ENCODE data around the gene TERT. TPM values are rescaled to one million over a fixed set of nuclear protein-coding genes. Genes with fewer than 3 reads are reported as not detected.

Gene TERT
- total and polyA plus RNA-seq, 8 donors = 0.09 to 0.35 (median 0.14) TPM

- no peak for ATAC-seq
- no peak for TF ChIP-seq CTCF (IDR thresholded peaks at IDR 0.05)
- Histone ChIP-seq H3K4me1 (no peaks in the 10 kb centered on the region), H3K27ac (no peak overlapping the region), H3K36me3 (no peaks in the 10 kb centered on the region), H3K4me3 (no peak overlapping the region), H3K9me3 (no peaks in the 10 kb centered on the region), H3K27me3 (peaks cover 0 to 57% of the 10 kb centered on the region in 2 donors)
- intact Hi-C loops (cut with DNase I) = no loop called here
- DNase-seq = peak in 1 of 4 donors; percentile 72
These were observed 88.1 kb downstream of the TERT start for GRCh38 chr5:1206521-1207412.

- Histone ChIP-seq H3K4me1 (no peaks in the 10 kb centered on the region), H3K9me3 (no peaks in the 10 kb centered on the region), H3K27me3 (peaks cover 0 to 69% of the 10 kb centered on the region in 2 donors), H3K36me3 (no peaks in the 10 kb centered on the region), H3K4me3 (no peak overlapping the region), H3K27ac (no peak overlapping the region)
- intact Hi-C loops (cut with DNase I) = no loop called here
- no peak for ATAC-seq
- no peak for TF ChIP-seq CTCF (IDR thresholded peaks at IDR 0.05)
- DNase-seq = peak in 1 of 4 donors; percentile 36
These were observed 89.3 kb downstream of the TERT start for GRCh38 chr5:1205255-1206180.

GRCh38 chr5:1204693-1205242, 90.1 kb downstream of the TERT start:
- no peak for TF ChIP-seq CTCF (IDR thresholded peaks at IDR 0.05)
- Histone ChIP-seq H3K4me3 (no peak overlapping the region), H3K4me1 (no peaks in the 10 kb centered on the region), H3K36me3 (no peaks in the 10 kb centered on the region), H3K9me3 (no peaks in the 10 kb centered on the region), H3K27ac (no peak overlapping the region), H3K27me3 (peaks cover 0 to 77% of the 10 kb centered on the region in 2 donors)
- ATAC-seq = no peak
- peak in 3 of 4 donors; percentile 55 to 94 (median 88) for DNase-seq
- intact Hi-C loops (cut with DNase I) = no loop called here

GRCh38 chr5:1203968-1204692, 90.7 kb downstream of the TERT start:
- DNase-seq (peak in 1 of 4 donors; percentile 69), ATAC-seq (no peak)
- no peak overlapping the region for H3K27ac ChIP-seq
- no peak overlapping the region for H3K4me3 ChIP-seq
- H3K36me3 ChIP-seq = no peaks in the 10 kb centered on the region
- intact Hi-C loops (cut with DNase I) = no loop called here
- no peaks in the 10 kb centered on the region for H3K4me1 ChIP-seq
- no peaks in the 10 kb centered on the region for H3K9me3 ChIP-seq
- H3K27me3 ChIP-seq = peaks cover 0 to 81% of the 10 kb centered on the region in 2 donors
- TF ChIP-seq CTCF (IDR thresholded peaks at IDR 0.05) = no peak

Data from left lung (tissue), 10 donors.